Endometrium (tissue), 2 donors: Measurements from ENCODE around the gene NES.

Experiments used
- FAIRE-seq: peaks from 2 replicates; lab custom pipeline; 2012; peaks lifted over from hg19 to GRCh38; lab: Jason Lieb, UNC
- donor health status: control.
- donor health status: control.

Gene NES

DNA sequence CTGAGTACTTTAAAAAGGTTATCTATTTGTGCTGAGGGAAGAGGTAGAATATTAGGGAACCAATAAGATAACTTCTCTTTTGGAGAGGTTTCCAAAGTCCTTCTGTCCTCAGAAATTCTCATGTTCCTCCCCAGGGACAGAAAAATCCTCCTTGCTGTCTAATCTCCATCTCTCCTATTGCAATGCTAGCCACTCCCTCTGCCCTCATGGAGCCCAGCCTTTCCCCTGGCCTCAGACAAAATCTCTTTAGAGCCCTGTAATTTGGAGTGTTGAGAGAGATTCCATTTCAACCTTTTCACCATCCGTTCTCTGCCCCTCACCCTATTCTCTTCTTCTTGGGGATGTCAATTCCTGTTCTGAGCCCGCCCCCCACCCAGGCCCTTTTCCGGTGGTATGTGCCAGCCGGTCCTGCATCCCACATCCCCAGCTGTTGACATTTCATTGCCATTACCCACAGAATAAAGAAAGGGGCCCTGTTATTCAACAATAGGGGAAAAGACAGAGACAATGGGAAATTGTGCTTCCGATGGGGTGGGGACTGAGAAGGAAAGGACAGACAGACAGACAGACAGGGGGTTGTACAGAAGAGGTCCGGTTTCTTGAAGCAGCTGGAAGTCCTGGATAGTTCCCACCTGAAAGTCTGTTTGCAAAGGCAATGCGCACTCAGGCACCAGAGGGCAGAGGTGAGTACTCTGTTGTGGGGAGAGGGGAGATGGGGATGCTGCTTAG lies 58.2 kb downstream of the NES start, which contains the start of gene HAPLN2:
Gene HAPLN2, plus strand, starts transcription at position 563 of the 729 bp plus-strand sequence. CDS start 4,076 bp downstream, outside the sequence.
- no peak for FAIRE-seq
